GM10266 (cell line): ENCODE data around the gene EGLN3.

Experiments
- DNase-seq: peaks from one replicate; pipeline ENCODE4 v3.0.0; 2012; ENCODE audit errors: extremely low spot score
- CTCF ChIP-seq: IDR thresholded peaks from 2 replicates; pipeline ENCODE4 v1.5.1; 2012; ENCODE audit warnings: mild to moderate bottlenecking, low read depth; ENCODE audit not compliant: control insufficient read depth, insufficient read depth; ENCODE audit errors: missing control alignments

EGLN3 gene

GRCh38 chr14:33954016-33954598 lies 3.2 kb upstream of the EGLN3 start:
- no peak for DNase-seq
- no peak for TF ChIP-seq CTCF

- no peak for DNase-seq
- no peak for TF ChIP-seq CTCF
Observed at GRCh38 chr14:33952541-33952940, 1.7 kb upstream of the EGLN3 start.

GRCh38 chr14:33951183-33951840 lies 438 bp upstream of the EGLN3 start:
- DNase-seq = no peak
- TF ChIP-seq CTCF = no peak

GRCh38 chr14:33949411-33949893 lies 1.4 kb downstream of the EGLN3 start:
- no peak for TF ChIP-seq CTCF
- DNase-seq = no peak

GRCh38 chr14:33948869-33949408 lies 1.9 kb downstream of the EGLN3 start:
- DNase-seq = no peak
- TF ChIP-seq CTCF = no peak

- TF ChIP-seq CTCF = no peak
- DNase-seq = no peak
Observed at GRCh38 chr14:33948145-33948868, 2.6 kb downstream of the EGLN3 start.
